H1 (cell line): ENCODE results near the gene ELMO1. TPM values are rescaled to one million over a fixed set of nuclear protein-coding genes. Genes with fewer than 3 reads are reported as not detected.

Source experiments
- CTCF ChIA-PET: fragments of 300-600 bp; sonication (Branson Sonifier 250); formaldehyde crosslinking; loops from one replicate; lab custom pipeline; 2021; ENCODE audit not compliant: partially characterized antibody; lab: Charles Lee
- POLR2A ChIA-PET: fragments of 300-600 bp; sonication (Branson Sonifier 250); formaldehyde crosslinking; loops from one replicate; lab custom pipeline; 2021; ENCODE audit warnings: inconsistent platforms; ENCODE audit not compliant: partially characterized antibody; lab: Charles Lee
- DNase-seq, 2 experiments: peaks; one replicate each; pipeline versions ENCODE4 v3.0.0 to v3.0.0-alpha.2; 2010 to 2022; ENCODE audit warnings: low spot score in 2 of 2, low read depth in 1 of 2, mixed read lengths in 1 of 2
- FAIRE-seq: peaks from 2 replicates; lab custom pipeline; 2011; peaks lifted over from hg19 to GRCh38; lab: Jason Lieb, UNC
- H2AFZ ChIP-seq: 2 replicates; pipeline ENCODE4 v1.8.1; 2012; ENCODE audit warnings: low read length, inconsistent platforms
- H2AK5ac ChIP-seq: 2 replicates; pipeline ENCODE4 v1.6.1; 2013; ENCODE audit warnings: low read depth, low read length
- H2BK120ac ChIP-seq: replicated peaks from 2 replicates; pipeline ENCODE3; 2013; ENCODE audit warnings: low read depth, low read length, inconsistent platforms
- H2BK12ac ChIP-seq: 2 replicates; pipeline ENCODE4 v1.6.1; 2013; ENCODE audit warnings: low read depth, low read length
- H2BK15ac ChIP-seq: 2 replicates; pipeline ENCODE4 v1.6.1; 2013; ENCODE audit warnings: low read length
- H2BK20ac ChIP-seq: 2 replicates; pipeline ENCODE4 v1.6.1; 2013; ENCODE audit warnings: low read length
- H2BK5ac ChIP-seq: 2 replicates; pipeline ENCODE4 v1.6.1; 2013; ENCODE audit warnings: low read depth, low read length
- H3K14ac ChIP-seq: 2 replicates; pipeline ENCODE4 v1.6.1; 2013; ENCODE audit warnings: inconsistent platforms; ENCODE audit not compliant: insufficient read length
- H3K18ac ChIP-seq: 2 replicates; pipeline ENCODE4 v1.6.1; 2013; ENCODE audit warnings: low read length; ENCODE audit errors: extremely low read depth
- H3K23ac ChIP-seq: 2 replicates; pipeline ENCODE4 v1.6.1; 2013; ENCODE audit warnings: inconsistent platforms; ENCODE audit not compliant: insufficient read length
- H3K23me2 ChIP-seq: 2 replicates; pipeline ENCODE4 v1.6.1; 2013; ENCODE audit warnings: low read depth, low read length
- H3K27ac ChIP-seq: 2 replicates; pipeline ENCODE4 v1.6.1; 2011; ENCODE audit warnings: low read depth, low read length, inconsistent platforms
- H3K27me3 ChIP-seq, 4 experiments: replicated peaks in 1 of 4; 1 replicate in 1 of 4; 2 replicates in 3 of 4; pipeline versions ENCODE4 v1.6.1 to v1.8.1; 2011 to 2013; ENCODE audit warnings: low read length in 3 of 4, mild to moderate bottlenecking in 3 of 4, inconsistent platforms in 2 of 4, mixed read lengths in 2 of 4, moderate library complexity in 1 of 4; ENCODE audit not compliant: control insufficient read depth in 3 of 4, insufficient read depth in 3 of 4; ENCODE audit errors: extremely low read depth in 1 of 4
- H3K36me3 ChIP-seq, 4 experiments: 2 replicates each; pipeline versions ENCODE4 v1.6.1 to v1.8.1; 2011 to 2013; ENCODE audit warnings: mild to moderate bottlenecking in 4 of 4, low read length in 3 of 4, moderate library complexity in 2 of 4, control low read depth in 1 of 4, inconsistent platforms in 1 of 4; ENCODE audit not compliant: insufficient read depth in 4 of 4, control insufficient read depth in 2 of 4
- H3K4ac ChIP-seq: replicated peaks from 2 replicates; pipeline ENCODE3; 2013; ENCODE audit warnings: low read length, low read depth, mixed read lengths, inconsistent platforms; ENCODE audit not compliant: insufficient read length
- H3K4me1 ChIP-seq, 4 experiments: replicated peaks in 1 of 4; 1 replicate in 1 of 4; 2 replicates in 3 of 4; pipeline versions ENCODE4 v1.6.1 to v1.8.1; 2011 to 2013; ENCODE audit warnings: low read length in 3 of 4, inconsistent platforms in 2 of 4, mixed read lengths in 1 of 4; ENCODE audit not compliant: insufficient read depth in 4 of 4, control insufficient read depth in 3 of 4
- H3K4me2 ChIP-seq, 2 experiments: 2 replicates each; pipeline versions ENCODE4 v1.6.1 to v1.8.1; 2011 to 2013; ENCODE audit warnings: low read depth in 2 of 2, low read length in 2 of 2, control low read depth in 1 of 2, inconsistent platforms in 1 of 2, mild to moderate bottlenecking in 1 of 2; ENCODE audit not compliant: insufficient read depth in 1 of 2
- H3K4me3 ChIP-seq, 4 experiments: fragments of 200-600, 300-600 bp in 1 of 4; sonication (generic), shearing (Covaris generic), sonication (Bioruptor Twin) in 1 of 4; 2 replicates each; pipeline versions ENCODE4 v1.5.1 to v1.8.1; 2011 to 2016; ENCODE audit warnings: low read length in 4 of 4, low read depth in 3 of 4, control low read depth in 2 of 4, inconsistent platforms in 2 of 4, mild to moderate bottlenecking in 2 of 4, mixed read lengths in 1 of 4, moderate library complexity in 1 of 4; ENCODE audit not compliant: insufficient read depth in 2 of 4; ENCODE audit errors: extremely low read depth in 1 of 4
- H3K56ac ChIP-seq: replicated peaks from 2 replicates; pipeline ENCODE3; 2013; ENCODE audit warnings: low read depth, mild to moderate bottlenecking, mixed read lengths, low read length, inconsistent platforms; ENCODE audit not compliant: insufficient read length
- H3K79me1 ChIP-seq: 2 replicates; pipeline ENCODE4 v1.6.1; 2013; ENCODE audit warnings: low read depth, low read length, control low read depth
- H3K79me2 ChIP-seq, 2 experiments: 2 replicates each; pipeline versions ENCODE4 v1.6.1 to v1.8.1; 2012 to 2013; ENCODE audit warnings: low read length in 2 of 2, mild to moderate bottlenecking in 2 of 2, inconsistent platforms in 1 of 2; ENCODE audit not compliant: insufficient read depth in 2 of 2, control insufficient read depth in 1 of 2
- H3K9ac ChIP-seq, 4 experiments: replicated peaks in 1 of 4; 1 replicate in 1 of 4; 2 replicates in 3 of 4; pipeline versions ENCODE4 v1.6.1 to v1.8.1; 2011 to 2013; ENCODE audit warnings: low read depth in 3 of 4, low read length in 3 of 4, control low read depth in 2 of 4, mild to moderate bottlenecking in 2 of 4, moderate library complexity in 2 of 4, inconsistent platforms in 1 of 4; ENCODE audit errors: extremely low read depth in 1 of 4
- H3K9me3 ChIP-seq, 2 experiments: 2 replicates each; pipeline versions ENCODE4 v1.6.1 to v1.8.1; 2012 to 2013; ENCODE audit warnings: mild to moderate bottlenecking in 2 of 2, moderate library complexity in 2 of 2, control low read depth in 1 of 2, inconsistent platforms in 1 of 2, low read depth in 1 of 2, low read length in 1 of 2, mixed read lengths in 1 of 2; ENCODE audit not compliant: insufficient read depth in 2 of 2
- H4K20me1 ChIP-seq, 2 experiments: replicated peaks in 1 of 2; 2 replicates each; pipeline versions ENCODE3 to v1.8.1; 2011 to 2013; ENCODE audit warnings: inconsistent platforms in 2 of 2, low read length in 2 of 2, mild to moderate bottlenecking in 1 of 2; ENCODE audit not compliant: insufficient read depth in 2 of 2, control insufficient read depth in 1 of 2
- H4K5ac ChIP-seq: 2 replicates; pipeline ENCODE4 v1.6.1; 2013; ENCODE audit warnings: low read length, low read depth, mixed read lengths, inconsistent platforms; ENCODE audit not compliant: insufficient read length
- H4K8ac ChIP-seq: 2 replicates; pipeline ENCODE4 v1.8.0; 2013; ENCODE audit warnings: mild to moderate bottlenecking, moderate library complexity, low read length, inconsistent platforms; ENCODE audit not compliant: insufficient read depth; ENCODE audit errors: extremely low read depth
- H4K91ac ChIP-seq: replicated peaks from 2 replicates; pipeline ENCODE3; 2013; ENCODE audit warnings: low read length, mixed read lengths, inconsistent platforms; ENCODE audit not compliant: insufficient read length
- ASH2L ChIP-seq: fragments of 200-600, 300-600 bp; sonication (generic); IDR thresholded peaks from one replicate; pipeline ENCODE4 v1.7.1; 2017; ENCODE audit warnings: low read length
- BACH1 ChIP-seq: IDR thresholded peaks from 2 replicates; pipeline ENCODE4 v1.6.1; 2012; ENCODE audit warnings: low read length, improper control_type of control experiment
- CEBPB ChIP-seq: IDR thresholded peaks from 2 replicates; pipeline ENCODE4 v1.6.1; 2012; ENCODE audit warnings: low read depth, low read length
- CHD1 ChIP-seq: IDR thresholded peaks from 2 replicates; pipeline ENCODE4 v1.6.1; 2012; ENCODE audit warnings: low read depth, low read length, improper control_type of control experiment
- CTCF ChIP-seq, 3 experiments: IDR thresholded peaks; 1 replicate in 2 of 3; 2 replicates in 1 of 3; pipeline versions ENCODE4 v1.5.1 to v1.6.1; 2011; ENCODE audit warnings: low read length in 3 of 3, mild to moderate bottlenecking in 3 of 3, inconsistent platforms in 2 of 3, low read depth in 1 of 3, moderate library complexity in 1 of 3; ENCODE audit not compliant: insufficient read depth in 1 of 3; ENCODE audit errors: control extremely low read depth in 1 of 3
- FOSL1 ChIP-seq: IDR thresholded peaks from 2 replicates; pipeline ENCODE4 v1.6.1; 2011; ENCODE audit warnings: mild to moderate bottlenecking, low read depth, low read length, moderate library complexity; ENCODE audit not compliant: insufficient read depth
- JUN ChIP-seq: IDR thresholded peaks from 2 replicates; pipeline ENCODE4 v1.6.1; 2011; ENCODE audit warnings: low read depth, mild to moderate bottlenecking, improper control_type of control experiment, low read length
- MAFK ChIP-seq: IDR thresholded peaks from 2 replicates; pipeline ENCODE4 v1.6.1; 2012; ENCODE audit warnings: low read depth, mild to moderate bottlenecking, improper control_type of control experiment, low read length
- SIN3A ChIP-seq, 2 experiments: IDR thresholded peaks in 1 of 2; conservative IDR thresholded peaks in 1 of 2; 2 replicates each; pipeline ENCODE4 v1.6.1; 2011 to 2012; ENCODE audit warnings: low read length in 2 of 2, improper control_type of control experiment in 1 of 2, low read depth in 1 of 2, mild to moderate bottlenecking in 1 of 2
- SRF ChIP-seq: IDR thresholded peaks from 2 replicates; pipeline ENCODE4 v1.6.1; 2011; ENCODE audit warnings: mild to moderate bottlenecking, low read depth, low read length, moderate library complexity
- TCF12 ChIP-seq: IDR thresholded peaks from 2 replicates; pipeline ENCODE4 v1.6.1; 2011; ENCODE audit warnings: low read depth, mild to moderate bottlenecking, low read length
- TEAD4 ChIP-seq: IDR thresholded peaks from 2 replicates; pipeline ENCODE4 v1.6.1; 2012; ENCODE audit warnings: low read depth, low read length, inconsistent platforms, mixed read lengths
- WGBS, 2 experiments: shearing (Covaris generic) in 1 of 2; methylation state at CpG; one replicate each; pipeline versions ENCODE4 v1.1.6 to v1.1.7; 2013 to 2015; ENCODE audit warnings: low lambda C conversion rate in 2 of 2, mixed read lengths in 2 of 2, inconsistent platforms in 1 of 2, low coverage in 1 of 2, missing lambda C conversion rate in 1 of 2; ENCODE audit not compliant: insufficient replicate concordance in 2 of 2, insufficient coverage in 1 of 2, insufficient read length in 1 of 2; ENCODE audit errors: extremely low coverage in 1 of 2, missing lambda C conversion rate in 1 of 2; 5-methylcytosine and 5-hydroxymethylcytosine counted together
- polyA plus RNA-seq, 7 experiments: library from polyadenylated mRNA; depleted of rRNA in 3 of 7; stranded (reverse) in 5 of 7; unstranded in 2 of 7; fragments of >200 nt in 5 of 7; fragments of 200-250 nt in 2 of 7; gene quantifications; 1 replicate in 5 of 7; 2 replicates in 1 of 7; 4 replicates in 1 of 7; pipeline versions ENCODE4 v1.2.1 to v1.2.3, GENCODE V29; 2011 to 2013; ENCODE audit warnings: missing spikeins in 2 of 7, mixed read lengths in 2 of 7
- total RNA-seq: library from RNA; stranded (reverse); fragmentation: NEBNext Ultra II Directional; extraction: Animal tissue kit (Norgen Biotek cat#: 25700); gene quantifications from 2 replicates; pipeline ENCODE4 v1.2.1, GENCODE V29; 2021

Gene ELMO1
- total and polyA plus RNA-seq, 2 of the 8 experiments (the other 6 are each of a cell fraction or from before 2014, with no cell fraction given), result 18.4 to 21.0 TPM

GRCh38 chr7:37405603-37406122 is 43.0 kb downstream of the ELMO1 start:
- no peak overlapping the region for H2BK120ac ChIP-seq
- WGBS, 2 experiments, result 78% methylated on average over 9 of the region's 9 CpGs; no CpG with 5 or more reads in 1 of the 2 experiments
- no peak overlapping the region for H2AK5ac ChIP-seq
- peaks cover 0 to 2% of the 10 kb centered on the region in 2 experiments for H4K20me1 ChIP-seq
- H3K27ac ChIP-seq, result no peak overlapping the region
- H3K79me2 ChIP-seq, result 0 out of 4 replicates have a peak, but pooled peaks cover 0 to 4% of the 10 kb centered on the region in 2 experiments
- H3K4ac ChIP-seq, result no peak overlapping the region
- no peak overlapping the region for H3K14ac ChIP-seq
- no peaks in the 10 kb centered on the region for H3K79me1 ChIP-seq
- no peak overlapping the region for H3K4me2 ChIP-seq
- H4K8ac ChIP-seq, result no peak overlapping the region
- FAIRE-seq, result no peak
- no peak overlapping the region; the same call in 1 of the 2 replicates for H2BK5ac ChIP-seq
- TF ChIP-seq TEAD4, result no peak
- no peak for TF ChIP-seq SIN3A (conservative IDR thresholded peaks at IDR 0.05 in 1 of 2, IDR thresholded peaks at IDR 0.05 in 1 of 2; ENCODE audit: low read depth in 1 of 2, low read length in 2 of 2)
- TF ChIP-seq BACH1, result no peak
- TF ChIP-seq JUN, result no peak
- no peak for TF ChIP-seq TCF12
- no peak for TF ChIP-seq FOSL1
- no peak for TF ChIP-seq SRF
- TF ChIP-seq CEBPB, result no peak
- TF ChIP-seq MAFK, result no peak
- no peak for TF ChIP-seq CHD1
- no peak for TF ChIP-seq ASH2L
- TF ChIP-seq CTCF (IDR thresholded peaks at IDR 0.05; ENCODE audit: control extremely low read depth in 1 of 3, insufficient read depth in 1 of 3, low read depth in 1 of 3, low read length in 3 of 3), result no peak
- no peak for DNase-seq
- H3K23ac ChIP-seq, result no peak overlapping the region
- H3K18ac ChIP-seq, result no peak overlapping the region
- no peaks in the 10 kb centered on the region for H3K27me3 ChIP-seq
- no peaks in the 10 kb centered on the region; a peak in 2 of 7 replicates for H3K4me1 ChIP-seq
- no peak overlapping the region for H2BK15ac ChIP-seq
- no peak overlapping the region for H2BK20ac ChIP-seq
- no peak overlapping the region for H3K56ac ChIP-seq
- no peak overlapping the region for H4K91ac ChIP-seq
- CTCF ChIA-PET, result interaction anchor here (0.8 to 1.2 kb wide), 2 partner anchors 16 to 171 kb away, joined by 3 read pairs; no protein-coding TSS in a partner anchor
- H3K4me3 ChIP-seq, result no peak overlapping the region
- H3K36me3 ChIP-seq, result no peaks in the 10 kb centered on the region
- H3K9me3 ChIP-seq, result peaks cover 0 to 2% of the 10 kb centered on the region in 2 experiments; a peak in 1 of 4 replicates
- H3K9ac ChIP-seq, result no peak overlapping the region
- H2BK12ac ChIP-seq, result no peak overlapping the region
- H2AFZ ChIP-seq, result no peak overlapping the region
- H3K23me2 ChIP-seq, result no peaks in the 10 kb centered on the region
- no peak overlapping the region for H4K5ac ChIP-seq
- POLR2A ChIA-PET, result no interaction called here
